IMR-90 (cell line): Measurements from ENCODE around the gene CUTC. TPM values are rescaled to one million over a fixed set of nuclear protein-coding genes. Genes with fewer than 3 reads are reported as not detected.

ENCODE experiments used
- ATAC-seq: fragments of 200-7000 bp; cut with Tn5 transposase; 2 replicates; pipeline ENCODE4 v1.9.1; 2020; ENCODE audit warnings: low read depth, mild to moderate bottlenecking, moderate library complexity
- BruUV-seq: library from RNA; stranded (reverse); fragments of 400-500 nt; replicated peaks from 2 replicates; lab custom pipeline; 2021; lab: Mats Ljungman, UMichigan
- CTCF ChIA-PET: fragments of 300-600 bp; formaldehyde crosslinking; extraction: SDS; loops from one replicate; lab custom pipeline; 2021; ENCODE audit warnings: antibody characterized with exemption; lab: Yijun Ruan, JAX
- POLR2A ChIA-PET: fragments of 300-600 bp; sonication (Branson Sonifier 250); formaldehyde crosslinking; loops from one replicate; lab custom pipeline; 2022; ENCODE audit warnings: antibody characterized with exemption; ENCODE audit not compliant: unreplicated experiment; lab: Charles Lee
- DNase-seq: peaks from one replicate; pipeline ENCODE4 v3.0.0; 2013
- H2AFZ ChIP-seq: replicated peaks from 2 replicates; pipeline ENCODE3; 2013; ENCODE audit warnings: low read length, mild to moderate bottlenecking; ENCODE audit not compliant: poor library complexity
- H2AK5ac ChIP-seq: 2 replicates; pipeline ENCODE4 v1.6.1; 2013; ENCODE audit warnings: low read depth, low read length, inconsistent platforms
- H2AK9ac ChIP-seq: replicated peaks from 2 replicates; pipeline ENCODE3; 2013; ENCODE audit warnings: mild to moderate bottlenecking, low read depth, low read length, moderate library complexity; ENCODE audit not compliant: poor library complexity
- H2BK120ac ChIP-seq: 2 replicates; pipeline ENCODE4 v1.6.1; 2013; ENCODE audit warnings: low read depth, low read length, inconsistent platforms
- H2BK15ac ChIP-seq: 3 replicates; pipeline ENCODE4 v1.6.1; 2013; ENCODE audit warnings: low read depth, low read length, inconsistent platforms
- H2BK20ac ChIP-seq: 2 replicates; pipeline ENCODE4 v1.6.1; 2013; ENCODE audit warnings: low read depth, mild to moderate bottlenecking, inconsistent platforms, low read length, moderate library complexity
- H2BK5ac ChIP-seq: 2 replicates; pipeline ENCODE4 v1.6.1; 2013; ENCODE audit warnings: mild to moderate bottlenecking, low read depth, low read length, inconsistent platforms; ENCODE audit not compliant: poor library complexity, severe bottlenecking
- H3K14ac ChIP-seq: replicated peaks from 2 replicates; pipeline ENCODE4 v1.6.1; 2013; ENCODE audit warnings: low read depth, low read length, inconsistent platforms
- H3K18ac ChIP-seq: 2 replicates; pipeline ENCODE4 v1.6.1; 2013; ENCODE audit warnings: low read depth, low read length, control low read depth
- H3K23ac ChIP-seq: 2 replicates; pipeline ENCODE4 v1.6.1; 2013; ENCODE audit warnings: low read depth, low read length, inconsistent platforms
- H3K27ac ChIP-seq: 2 replicates; pipeline ENCODE4 v1.5.1; 2013; ENCODE audit warnings: mild to moderate bottlenecking, control low read depth, low read length; ENCODE audit not compliant: insufficient read depth
- H3K27me3 ChIP-seq: 2 replicates; pipeline ENCODE4 v1.6.1; 2013; ENCODE audit warnings: low read length; ENCODE audit not compliant: control insufficient read depth, insufficient read depth
- H3K36me3 ChIP-seq: 2 replicates; pipeline ENCODE4 v1.6.1; 2013; ENCODE audit warnings: low read length, mixed read lengths; ENCODE audit not compliant: control insufficient read depth, insufficient read depth
- H3K4ac ChIP-seq: 2 replicates; pipeline ENCODE4 v1.6.1; 2013; ENCODE audit warnings: low read depth, low read length, inconsistent platforms
- H3K4me1 ChIP-seq: 2 replicates; pipeline ENCODE4 v1.6.1; 2013; ENCODE audit warnings: low read length, mixed read lengths; ENCODE audit not compliant: control insufficient read depth, insufficient read depth
- H3K4me2 ChIP-seq: 2 replicates; pipeline ENCODE4 v1.6.1; 2013; ENCODE audit warnings: low read depth, mild to moderate bottlenecking, control low read depth, low read length, moderate library complexity
- H3K4me3 ChIP-seq: 2 replicates; pipeline ENCODE4 v1.5.1; 2013; ENCODE audit warnings: low read depth, mild to moderate bottlenecking, control low read depth, low read length, moderate library complexity; ENCODE audit not compliant: insufficient read depth
- H3K56ac ChIP-seq: 2 replicates; pipeline ENCODE4 v1.6.1; 2013; ENCODE audit warnings: low read length, inconsistent platforms; ENCODE audit not compliant: insufficient read depth; ENCODE audit errors: extremely low read depth
- H3K79me1 ChIP-seq, 2 experiments: 2 replicates each; pipeline ENCODE4 v1.6.1; 2013; ENCODE audit warnings: low read length in 2 of 2, inconsistent platforms in 1 of 2, low read depth in 1 of 2
- H3K9ac ChIP-seq: 2 replicates; pipeline ENCODE4 v1.6.1; 2013; ENCODE audit warnings: low read depth, low read length, control low read depth
- H3K9me1 ChIP-seq: 2 replicates; pipeline ENCODE4 v1.6.1; 2013; ENCODE audit warnings: low read length, inconsistent platforms; ENCODE audit not compliant: insufficient read depth
- H3K9me3 ChIP-seq: 2 replicates; pipeline ENCODE4 v1.6.1; 2013; ENCODE audit warnings: low read length; ENCODE audit not compliant: control insufficient read depth, insufficient read depth
- H4K20me1 ChIP-seq: 2 replicates; pipeline ENCODE4 v1.6.1; 2013; ENCODE audit warnings: low read length, inconsistent platforms; ENCODE audit not compliant: insufficient read depth
- H4K5ac ChIP-seq: 2 replicates; pipeline ENCODE4 v1.6.1; 2013; ENCODE audit warnings: mild to moderate bottlenecking, low read depth, low read length, control low read depth
- H4K8ac ChIP-seq, 2 experiments: 2 replicates each; pipeline ENCODE4 v1.6.1; 2013; ENCODE audit warnings: low read depth in 2 of 2, low read length in 2 of 2, control low read depth in 1 of 2, inconsistent platforms in 1 of 2
- H4K91ac ChIP-seq: 2 replicates; pipeline ENCODE4 v1.6.1; 2013; ENCODE audit warnings: low read depth, low read length, inconsistent platforms; ENCODE audit not compliant: insufficient read depth
- CHD1 ChIP-seq: IDR thresholded peaks from 2 replicates; pipeline ENCODE4 v1.6.1; 2012; ENCODE audit warnings: low read depth, low read length, improper control_type of control experiment
- ELK1 ChIP-seq: fragments of 150-350 bp; IDR thresholded peaks from 2 replicates; pipeline ENCODE4 v1.6.1; 2016; ENCODE audit warnings: low read depth, mild to moderate bottlenecking, low read length, moderate library complexity, borderline replicate concordance
- MAFK ChIP-seq: IDR thresholded peaks from 2 replicates; pipeline ENCODE4 v1.6.1; 2012; ENCODE audit warnings: low read depth, low read length, improper control_type of control experiment
- MXI1 ChIP-seq: IDR thresholded peaks from 2 replicates; pipeline ENCODE4 v1.6.1; 2012; ENCODE audit warnings: low read depth, mild to moderate bottlenecking, low read length, moderate library complexity, borderline replicate concordance
- NFE2L2 ChIP-seq: fragments of 150-350 bp; IDR thresholded peaks from 2 replicates; pipeline ENCODE4 v1.6.1; 2016; ENCODE audit warnings: low read depth, mild to moderate bottlenecking, low read length
- RAD21 ChIP-seq: IDR thresholded peaks from 2 replicates; pipeline ENCODE4 v1.6.1; 2012; ENCODE audit warnings: low read length, improper control_type of control experiment
- RFX5 ChIP-seq: IDR thresholded peaks from 2 replicates; pipeline ENCODE4 v1.8.0; 2012; ENCODE audit warnings: low read depth, mild to moderate bottlenecking, low read length, moderate library complexity
- WGBS, 2 experiments: methylation state at CpG; one replicate each; pipeline versions ENCODE4 v1.1.5 to v1.1.7; 2013; ENCODE audit warnings: missing lambda C conversion rate in 2 of 2; ENCODE audit not compliant: insufficient read length in 1 of 2; ENCODE audit errors: extremely low coverage in 2 of 2; 5-methylcytosine and 5-hydroxymethylcytosine counted together
- dilution Hi-C: fragments of 300-500 bp; cut with HindIII; formaldehyde crosslinking; loops from one replicate; pipeline ENCODE4 v1.14.3; 2018; ENCODE audit warnings: low sequenced_read_pairs; ENCODE audit not compliant: unreplicated experiment
- in situ Hi-C: fragments of 300-500 bp; cut with MboI; formaldehyde crosslinking; loops from 3 replicates; pipeline ENCODE4 v1.14.3; 2019; ENCODE audit warnings: low sequenced_read_pairs, inconsistent platforms, mixed read lengths
- intact Hi-C: fragments of 100-400 bp; cut with micrococcal nuclease; formaldehyde crosslinking; loops from 2 replicates; pipeline ENCODE4 v1.10.0; 2022
- polyA plus RNA-seq, 3 experiments: library from polyadenylated mRNA; depleted of rRNA; stranded (reverse); fragments of >200 nt; gene quantifications; 2 replicates each; pipeline ENCODE4 v1.2.3, GENCODE V29; 2012; ENCODE audit warnings: low replicate concordance in 1 of 3
- total RNA-seq: library from RNA; depleted of rRNA; stranded (reverse); fragments of >200 nt; gene quantifications from 2 replicates; pipeline ENCODE4 v1.2.3, GENCODE V29; 2012

Gene CUTC
- total and polyA plus RNA-seq, 2 of the 4 experiments (the other 2 are of a cell fraction): 7.0 to 10.2 TPM

GRCh38 chr10:99804471-99804870 lies 72.4 kb downstream of the CUTC start:
- no peak overlapping the region for H3K9ac ChIP-seq
- no peaks in the 10 kb centered on the region for H3K9me1 ChIP-seq
- in situ Hi-C loops: no loop called here
- H2AK5ac ChIP-seq: no peak overlapping the region
- no peak for DNase-seq
- BruUV-seq: no TSS peak
- no peak overlapping the region for H3K56ac ChIP-seq
- no peak overlapping the region for H2AFZ ChIP-seq
- H3K4ac ChIP-seq: no peak overlapping the region
- H3K23ac ChIP-seq: no peak overlapping the region
- no peak for TF ChIP-seq NFE2L2
- TF ChIP-seq MXI1: no peak
- no peak for TF ChIP-seq CHD1
- no peak for TF ChIP-seq RAD21
- no peak for TF ChIP-seq MAFK
- TF ChIP-seq RFX5: no peak
- TF ChIP-seq ELK1: no peak
- no peaks in the 10 kb centered on the region for H4K20me1 ChIP-seq
- H2BK20ac ChIP-seq: no peak overlapping the region
- no peaks in the 10 kb centered on the region for H3K4me1 ChIP-seq
- H3K14ac ChIP-seq: no peak overlapping the region
- H3K36me3 ChIP-seq: no peaks in the 10 kb centered on the region
- no peak overlapping the region for H3K27ac ChIP-seq
- H2AK9ac ChIP-seq: no peak overlapping the region
- no peak overlapping the region for H3K18ac ChIP-seq
- no peak overlapping the region for H2BK15ac ChIP-seq
- H3K79me1 ChIP-seq: no peaks in the 10 kb centered on the region
- no peaks in the 10 kb centered on the region for H3K9me3 ChIP-seq
- no peak overlapping the region for H3K4me2 ChIP-seq
- dilution Hi-C loops: no loop called here
- ChIA-PET POLR2A (no interaction called here), CTCF (no interaction called here)
- H4K91ac ChIP-seq: no peak overlapping the region
- no peak overlapping the region for H2BK120ac ChIP-seq
- no CpG with 5 or more reads among the region's 3 CpGs for WGBS, 2 experiments
- no peak overlapping the region for H2BK5ac ChIP-seq
- intact Hi-C loops: no loop called here
- no peak overlapping the region for H3K4me3 ChIP-seq
- no peak overlapping the region for H4K5ac ChIP-seq
- ATAC-seq: no peak
- H3K27me3 ChIP-seq: no peaks in the 10 kb centered on the region
- no peak overlapping the region for H4K8ac ChIP-seq
